PC-9 (cell line): ENCODE results near the gene VWC2.

Source experiments
- CTCF ChIP-seq: fragments of 200-600 bp; sonication (generic); conservative IDR thresholded peaks from 2 replicates; pipeline ENCODE4 v1.6.1; 2017; ENCODE audit warnings: mixed run types, antibody characterized with exemption, mild to moderate bottlenecking, moderate library complexity
- EZH2 ChIP-seq: fragments of 200-600 bp; sonication (generic); IDR thresholded peaks from 2 replicates; pipeline ENCODE4 v1.8.0; 2017; ENCODE audit warnings: antibody characterized with exemption, low read depth

DNA sequence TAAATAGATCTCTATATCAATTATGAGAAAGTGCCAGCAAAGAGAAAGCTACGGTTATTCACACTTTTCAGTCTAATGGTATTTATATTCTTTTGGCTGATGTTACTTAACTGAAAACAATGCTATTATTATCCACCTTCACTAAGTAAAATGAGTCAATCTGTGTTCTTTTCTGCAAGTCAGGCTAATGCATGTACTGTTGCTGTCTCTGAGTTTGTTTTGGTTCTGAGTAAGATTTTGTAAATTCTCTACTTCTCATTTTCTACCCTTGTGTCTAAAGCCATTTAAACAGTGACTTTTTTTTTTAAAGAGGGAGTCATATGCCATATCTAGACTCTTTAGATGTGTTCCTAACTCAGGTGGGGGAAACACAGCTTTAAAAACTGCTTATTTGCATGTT lies 7.5 kb downstream of the VWC2 start:
- TF ChIP-seq CTCF (no peak), EZH2 (no peak)
